Activated naive CD4-positive, alpha-beta T cell treated with anti-CD3 and anti-CD28 coated beads, Interleukin-2, amount 50 U/mL, for 16 hours (primary cell): Measurements from ENCODE around the gene NUMBL.

Experiments
- DNase-seq: peaks from one replicate; pipeline ENCODE4 v3.0.0-alpha.2; 2020

NUMBL gene

DNA sequence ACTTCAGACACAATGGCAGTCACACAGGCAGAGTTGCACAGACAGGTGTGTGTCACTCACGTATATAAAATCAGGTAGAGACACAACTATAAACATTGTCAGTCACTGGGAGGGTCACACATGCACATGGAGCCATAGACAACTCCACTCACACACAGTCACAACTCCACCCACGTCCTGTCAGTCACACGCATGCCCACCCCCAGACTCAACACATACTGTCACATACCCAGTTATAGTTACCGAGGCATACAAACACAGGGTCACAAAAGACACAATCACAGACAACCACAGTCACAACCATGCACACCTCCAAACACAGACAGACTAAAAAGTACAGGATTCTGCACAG is 1.5 kb downstream of the NUMBL start:
- DNase-seq = no peak

DNA sequence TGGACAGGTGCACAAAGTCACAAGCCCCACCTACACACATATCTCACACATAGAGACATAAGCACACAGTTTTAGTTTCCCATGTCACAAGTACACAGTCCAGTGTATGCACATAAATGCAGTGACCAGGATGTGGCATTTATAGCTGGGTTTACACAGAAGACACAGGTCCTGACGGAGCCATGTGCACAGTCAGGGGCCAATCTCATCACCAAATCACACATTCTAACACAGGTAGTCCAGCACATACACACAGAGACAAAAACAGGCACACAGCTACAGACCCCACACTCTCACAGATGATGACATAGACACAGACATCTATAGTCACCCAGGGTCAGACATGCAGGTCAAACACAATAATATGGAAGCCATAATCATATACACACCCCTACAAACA is 2.1 kb downstream of the NUMBL start:
- no peak for DNase-seq

DNA sequence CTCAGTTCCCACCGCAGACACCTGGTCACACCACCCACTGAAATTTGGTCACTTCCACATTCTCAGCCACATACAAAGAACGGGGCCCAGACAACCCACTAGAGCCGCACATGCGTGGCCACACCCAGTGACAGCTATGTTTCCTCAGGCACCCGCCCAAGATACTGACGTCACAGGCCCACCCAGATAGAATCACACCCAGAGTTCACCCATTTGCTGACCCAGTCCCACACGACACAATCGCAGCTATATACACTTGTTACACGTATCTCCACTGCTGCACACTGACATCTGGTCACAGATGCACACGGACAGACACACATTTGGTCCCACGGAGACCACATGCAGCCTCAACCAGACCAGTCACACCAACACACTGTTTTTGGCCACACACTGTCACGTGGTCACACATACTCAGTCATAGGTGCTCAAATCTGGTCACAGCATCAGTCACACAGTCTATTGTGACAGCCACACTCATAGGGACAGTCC is 2.9 kb downstream of the NUMBL start:
- DNase-seq = no peak

DNA sequence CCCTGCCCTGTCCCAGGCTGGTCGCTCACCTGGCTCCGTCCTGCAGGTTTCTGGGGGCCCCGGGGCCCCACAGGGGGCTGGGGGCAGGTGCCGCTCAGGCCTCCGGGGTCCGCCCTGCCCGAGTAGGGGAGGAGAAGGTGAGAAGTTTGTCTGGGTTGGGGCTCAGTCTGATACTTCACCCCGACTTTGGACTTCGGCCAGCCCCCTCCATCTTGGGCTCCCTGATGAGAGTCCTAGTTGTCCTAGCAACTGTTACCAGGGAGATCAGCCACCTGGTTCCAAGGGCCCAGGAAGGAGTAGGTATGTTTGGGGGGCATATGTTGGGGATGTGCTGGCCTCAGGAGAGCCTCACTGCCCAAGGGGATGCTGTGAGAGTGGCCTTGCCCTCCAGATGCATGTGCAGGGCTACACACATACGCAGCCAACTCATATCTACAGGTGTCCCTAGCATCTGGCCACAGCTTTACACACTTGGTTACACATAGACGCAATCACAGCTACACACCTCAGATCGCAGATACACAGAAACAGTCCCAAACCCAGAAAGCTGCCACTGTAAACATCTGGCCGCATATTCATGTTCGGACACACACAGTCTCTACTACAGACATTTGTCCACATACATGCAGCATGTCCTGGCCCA is 3.4 kb downstream of the NUMBL start:
- no peak for DNase-seq

DNA sequence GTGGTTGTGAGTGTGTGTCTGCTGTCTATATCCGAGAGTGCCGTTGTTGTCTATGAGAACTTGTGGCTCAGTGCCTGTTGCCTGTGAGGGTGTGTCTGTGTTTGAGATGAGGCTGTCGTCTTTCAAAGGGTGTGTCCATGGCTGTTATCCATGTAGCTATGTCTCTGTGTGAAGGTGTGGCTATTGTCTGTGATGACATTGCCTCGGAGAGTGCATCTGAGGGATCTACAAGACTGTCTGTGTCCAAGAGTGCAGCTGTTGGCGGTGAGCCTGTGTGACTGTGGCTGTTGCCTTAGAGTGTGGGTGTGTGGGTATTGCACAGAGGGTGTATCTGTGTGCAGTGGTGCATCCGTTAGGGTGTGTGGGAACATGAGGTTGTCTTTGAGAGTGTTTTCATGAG is 4.9 kb downstream of the NUMBL start:
- no peak for DNase-seq

DNA sequence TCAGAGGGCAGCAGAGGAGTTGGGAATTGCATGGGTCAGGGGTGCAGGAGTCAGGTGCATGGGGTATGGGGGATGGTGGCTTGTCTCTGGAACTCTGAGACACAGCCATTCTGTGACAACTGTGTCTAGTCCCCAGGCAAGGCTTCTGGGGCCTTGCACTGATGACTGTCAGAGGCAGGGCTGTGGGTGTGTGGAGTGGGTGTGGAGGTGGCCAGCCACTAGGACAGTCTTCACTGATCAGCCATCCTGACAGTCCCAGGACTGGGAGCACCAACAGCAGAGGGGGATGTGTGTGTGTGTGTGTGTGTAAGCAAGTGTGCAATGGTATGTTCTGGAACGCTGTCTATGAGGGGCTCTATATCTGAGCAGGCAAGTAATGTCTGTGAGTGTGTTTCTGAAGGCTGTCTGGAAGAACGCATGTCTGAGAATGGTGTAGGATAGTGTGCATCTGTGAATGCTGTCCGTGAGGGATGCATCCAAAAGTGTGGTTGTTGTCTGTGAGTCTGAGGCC is 5.4 kb downstream of the NUMBL start:
- DNase-seq = no peak

DNA sequence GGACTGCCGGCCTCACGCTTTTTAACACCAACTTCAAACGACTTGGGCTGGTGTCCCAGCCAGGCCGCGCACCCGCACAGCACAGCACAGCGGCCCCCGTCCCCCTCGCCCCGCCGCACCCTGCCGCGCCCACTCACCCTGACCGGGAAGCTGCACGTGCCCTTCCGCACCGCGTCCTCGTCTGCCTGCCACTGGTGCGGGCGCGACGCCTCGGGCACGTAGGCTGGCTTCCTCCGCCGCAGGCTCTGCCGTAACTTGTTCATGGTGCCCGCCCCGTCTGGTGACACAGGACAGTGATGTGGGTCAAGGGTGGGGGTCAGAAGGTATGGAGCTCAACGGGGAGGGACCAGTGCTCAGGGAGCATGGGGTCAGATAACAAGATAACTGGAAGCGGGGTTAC is 6.2 kb downstream of the NUMBL start:
- DNase-seq = no peak

DNA sequence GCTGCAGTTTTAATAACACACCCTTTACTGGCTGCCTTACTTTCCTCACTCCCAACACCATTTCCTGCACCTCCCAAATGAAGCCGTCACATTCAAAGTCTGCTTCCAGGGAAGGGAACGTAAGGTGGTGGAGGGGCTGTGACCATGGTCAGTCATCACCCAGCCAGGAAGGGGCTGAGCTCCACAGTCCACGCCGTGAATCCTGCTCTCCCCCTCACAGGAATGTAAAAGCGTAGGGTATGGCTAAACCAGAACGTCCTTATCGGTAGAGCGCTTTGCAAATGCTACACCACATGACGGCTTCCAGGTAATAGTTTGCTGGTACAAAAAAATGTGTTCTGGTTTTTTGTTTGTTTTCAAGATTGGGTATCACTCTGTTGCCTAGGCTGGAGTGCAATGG is 7.0 kb downstream of the NUMBL start:
- no peak for DNase-seq

DNA sequence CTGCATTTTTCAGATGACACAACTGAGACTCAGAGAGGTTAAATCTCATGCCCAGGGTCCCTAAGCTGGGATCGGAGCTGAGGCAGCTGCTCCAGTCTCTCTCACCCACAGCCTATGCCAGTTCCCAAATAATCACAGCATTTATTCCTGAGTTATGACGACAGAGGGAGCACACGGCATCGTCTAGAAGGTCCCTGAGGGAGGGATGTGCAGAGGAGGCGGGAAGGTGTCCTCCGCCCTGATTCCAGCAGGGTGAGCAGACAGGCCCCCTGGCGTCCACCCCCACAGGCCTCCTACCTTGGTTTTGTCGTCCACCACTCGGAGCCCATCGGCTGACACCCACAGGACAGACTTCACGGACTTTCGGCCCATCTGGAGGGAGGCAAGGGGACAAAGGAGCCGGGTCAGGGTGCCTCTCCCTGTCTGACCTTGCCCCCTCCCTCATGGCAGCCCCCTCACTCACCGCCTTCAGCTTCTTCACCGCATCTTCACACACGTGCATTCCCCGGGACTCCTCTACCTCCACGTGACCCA is 8.0 kb downstream of the NUMBL start:
- DNase-seq = no peak

DNA sequence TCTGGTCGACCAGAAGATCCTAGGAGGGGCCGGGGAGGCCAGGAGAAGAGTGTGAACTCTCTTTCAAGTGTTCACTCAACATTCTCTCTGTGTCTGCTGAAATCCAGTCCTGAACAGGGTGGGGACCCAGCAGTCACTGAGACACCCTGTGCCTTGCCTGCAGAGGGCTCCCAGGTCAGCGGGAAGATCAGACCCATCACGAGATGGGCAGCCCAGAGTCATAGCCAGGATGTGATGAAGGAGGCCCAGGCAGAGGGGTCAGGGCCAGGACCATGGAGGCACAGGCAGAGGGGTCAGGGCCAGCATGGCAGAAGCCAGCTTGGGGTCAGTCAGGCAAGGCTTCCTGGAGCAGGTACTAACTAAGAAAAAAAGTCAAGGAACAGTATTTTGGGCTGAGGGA is 9.4 kb downstream of the NUMBL start:
- DNase-seq = no peak

DNA sequence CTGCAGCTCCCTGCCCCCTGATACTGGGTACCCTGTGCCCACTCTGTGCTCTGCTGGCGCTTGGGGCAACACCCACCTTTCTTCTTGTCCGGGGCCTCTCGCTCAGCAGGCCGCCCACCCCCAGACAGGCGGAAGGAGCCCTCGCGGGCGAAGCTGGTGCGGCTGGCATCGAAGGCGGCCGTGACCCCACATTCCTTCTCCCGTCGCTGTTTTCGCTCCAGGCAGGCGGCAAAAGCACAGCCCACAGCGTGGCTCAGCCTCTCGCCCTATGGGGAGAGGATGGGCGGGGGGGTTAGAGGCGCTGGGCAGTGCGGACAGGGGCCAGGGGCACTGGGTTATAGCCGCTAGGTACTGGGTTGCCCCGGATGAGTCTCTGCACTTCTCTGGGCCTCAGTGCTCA is 13.3 kb downstream of the NUMBL start:
- DNase-seq = no peak

DNA sequence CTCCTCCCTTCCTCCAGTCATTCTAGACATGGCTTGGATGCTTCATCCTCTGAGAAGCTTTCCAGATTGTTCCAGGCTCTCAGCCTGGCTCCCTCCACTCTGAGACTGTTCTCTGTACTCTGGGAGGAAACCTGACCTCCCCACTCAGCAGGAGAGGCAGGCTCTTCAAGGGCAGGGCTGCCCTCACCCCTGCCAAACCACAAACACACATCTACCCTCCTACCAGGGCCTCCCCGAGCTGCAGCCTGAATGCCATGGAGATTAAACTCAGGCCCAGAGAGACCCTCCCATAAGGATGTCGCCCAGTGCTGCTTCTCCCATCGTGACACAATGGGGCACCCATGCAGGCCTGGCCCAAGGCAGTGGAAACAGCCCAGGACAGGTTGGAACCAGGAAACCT is 16.2 kb downstream of the NUMBL start:
- no peak for DNase-seq

DNA sequence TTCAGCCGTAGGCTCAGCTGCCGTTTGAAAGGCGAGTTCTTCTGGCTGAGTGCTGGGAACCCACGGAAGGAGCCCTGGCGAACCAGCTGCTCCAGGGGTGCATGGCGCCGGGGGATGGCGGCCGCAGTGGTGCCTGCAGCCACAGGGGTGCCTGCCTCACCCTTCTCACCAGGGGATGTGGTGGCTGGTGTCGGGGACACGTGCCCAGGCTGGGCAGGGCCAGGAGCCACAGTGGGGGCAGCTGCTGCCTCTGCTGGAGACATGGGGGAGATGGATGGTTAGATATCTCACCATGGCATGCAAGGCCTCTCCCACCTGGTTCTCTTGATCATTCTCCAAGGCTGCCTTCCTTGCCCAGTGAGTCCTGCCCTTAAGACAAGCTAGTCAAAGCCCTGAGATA is 17.1 kb downstream of the NUMBL start:
- no peak for DNase-seq

DNA sequence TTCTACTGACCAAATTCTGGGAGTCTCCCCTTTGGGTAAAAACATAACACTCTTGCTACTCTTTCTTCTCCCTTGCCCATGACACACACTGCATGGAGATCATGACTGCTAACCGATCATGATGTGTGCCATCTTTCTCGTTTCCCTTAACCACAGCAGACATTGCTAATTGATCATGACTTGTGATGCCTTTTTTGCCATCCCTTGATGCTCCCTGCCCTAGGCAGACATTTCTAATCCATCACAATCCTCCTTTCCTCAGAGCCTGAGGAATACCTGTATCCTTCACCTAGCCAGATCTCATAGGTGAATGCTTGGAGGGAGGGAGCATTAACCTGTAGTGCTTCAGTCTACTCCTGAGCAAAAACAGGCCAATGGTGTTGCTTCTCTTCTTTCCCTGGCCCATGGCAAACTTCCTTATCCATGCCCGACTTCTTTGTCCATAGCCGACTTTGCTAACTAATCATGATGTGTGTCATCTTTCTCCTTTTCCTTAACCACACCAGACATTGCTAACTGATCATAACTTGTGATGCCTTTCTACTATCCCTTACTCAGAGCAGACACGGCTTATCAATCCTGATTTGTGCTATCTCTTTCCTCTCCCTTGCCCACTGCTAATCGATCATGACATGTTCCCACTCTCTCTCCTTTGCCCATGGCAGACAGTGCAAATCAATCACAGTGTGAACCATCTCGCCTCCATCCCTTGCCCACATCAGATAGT is 17.7 kb downstream of the NUMBL start:
- no peak for DNase-seq

DNA sequence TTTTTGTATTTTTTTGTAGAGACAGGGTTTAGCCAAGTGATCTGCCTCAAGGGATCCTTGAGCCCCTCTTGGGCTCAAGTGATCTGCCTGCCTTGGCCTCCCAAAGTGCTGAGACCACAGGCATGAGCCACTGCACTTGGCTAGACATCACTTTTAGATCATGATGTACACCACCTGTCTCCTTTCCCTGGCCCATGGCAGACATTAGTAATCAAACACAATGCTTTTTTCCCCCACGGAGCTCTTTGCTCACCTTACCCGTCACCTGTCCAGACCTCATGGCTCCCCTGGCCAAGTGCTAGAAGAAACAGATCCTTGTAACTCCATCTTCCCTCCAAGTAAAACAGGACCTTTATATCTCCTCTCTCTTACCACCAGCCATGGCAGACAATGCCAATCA is 18.4 kb downstream of the NUMBL start:
- DNase-seq = no peak

DNA sequence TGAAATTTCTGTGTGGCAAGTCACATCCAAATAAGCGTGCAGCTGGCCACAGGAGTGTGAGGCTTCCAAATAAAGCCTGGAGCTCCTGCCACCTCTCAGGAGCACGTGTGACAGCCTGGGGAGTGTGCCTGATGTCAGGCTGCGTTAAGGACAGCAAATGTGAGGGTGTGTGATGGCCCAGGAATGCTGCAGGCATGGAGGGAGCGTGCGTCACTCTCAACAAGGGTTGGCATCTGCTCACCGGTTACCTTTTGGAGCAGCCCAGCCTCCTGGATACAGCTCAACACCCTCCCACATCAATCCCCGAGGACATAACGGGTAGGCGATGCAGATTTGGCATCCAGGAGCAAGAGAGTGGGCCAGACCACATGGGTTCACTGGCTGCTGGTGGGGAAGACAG is 19.0 kb downstream of the NUMBL start:
- DNase-seq = no peak

DNA sequence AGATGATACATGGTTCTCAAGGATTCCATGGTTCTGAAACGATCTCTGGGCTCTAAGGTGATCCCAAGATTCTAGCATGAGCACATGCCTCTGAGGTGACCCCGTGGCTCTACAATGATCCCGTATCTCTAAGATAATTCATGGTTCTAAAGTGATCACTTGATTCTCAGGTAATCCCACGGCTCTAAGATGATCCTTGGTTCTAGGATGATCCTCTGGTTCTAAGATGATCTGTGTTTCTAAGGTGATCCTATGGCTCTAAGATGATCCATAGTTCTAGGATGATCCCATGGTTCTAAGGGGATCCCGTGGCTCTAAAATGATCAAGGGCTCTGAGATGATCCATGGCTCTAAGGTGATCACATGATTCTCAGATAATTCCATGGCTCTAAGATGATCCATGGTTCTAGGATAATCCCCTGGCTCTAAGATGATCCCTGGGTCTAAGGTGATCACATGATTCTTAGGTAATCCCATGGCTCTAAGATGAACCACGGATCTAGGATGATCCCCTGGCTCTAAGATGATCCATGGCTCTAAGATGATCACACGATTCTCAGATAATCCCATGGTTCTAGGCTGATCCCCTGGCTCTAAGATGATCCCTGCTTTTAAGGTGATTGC is 21.3 kb downstream of the NUMBL start:
- no peak for DNase-seq

DNA sequence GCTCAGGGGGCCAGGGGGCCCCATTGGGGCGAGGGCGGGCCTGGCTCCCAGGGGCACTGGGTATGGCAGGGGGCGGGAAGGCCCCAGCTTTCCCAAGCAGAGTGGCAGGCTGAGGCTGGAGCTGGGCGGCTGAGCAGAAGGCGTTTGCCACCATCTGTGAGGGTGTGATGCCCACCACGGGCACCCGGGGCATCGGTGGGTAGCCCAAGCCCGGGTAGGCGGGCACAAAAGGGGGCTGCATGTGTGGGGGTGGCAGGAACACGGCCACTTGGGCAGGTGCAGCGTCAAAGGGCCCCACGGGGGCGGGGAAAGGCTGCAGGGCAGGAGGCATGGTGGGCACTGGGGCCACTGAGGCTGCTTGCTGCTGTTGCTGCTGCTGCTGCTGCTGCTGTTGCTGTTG is 22.8 kb downstream of the NUMBL start:
- no peak for DNase-seq

DNA sequence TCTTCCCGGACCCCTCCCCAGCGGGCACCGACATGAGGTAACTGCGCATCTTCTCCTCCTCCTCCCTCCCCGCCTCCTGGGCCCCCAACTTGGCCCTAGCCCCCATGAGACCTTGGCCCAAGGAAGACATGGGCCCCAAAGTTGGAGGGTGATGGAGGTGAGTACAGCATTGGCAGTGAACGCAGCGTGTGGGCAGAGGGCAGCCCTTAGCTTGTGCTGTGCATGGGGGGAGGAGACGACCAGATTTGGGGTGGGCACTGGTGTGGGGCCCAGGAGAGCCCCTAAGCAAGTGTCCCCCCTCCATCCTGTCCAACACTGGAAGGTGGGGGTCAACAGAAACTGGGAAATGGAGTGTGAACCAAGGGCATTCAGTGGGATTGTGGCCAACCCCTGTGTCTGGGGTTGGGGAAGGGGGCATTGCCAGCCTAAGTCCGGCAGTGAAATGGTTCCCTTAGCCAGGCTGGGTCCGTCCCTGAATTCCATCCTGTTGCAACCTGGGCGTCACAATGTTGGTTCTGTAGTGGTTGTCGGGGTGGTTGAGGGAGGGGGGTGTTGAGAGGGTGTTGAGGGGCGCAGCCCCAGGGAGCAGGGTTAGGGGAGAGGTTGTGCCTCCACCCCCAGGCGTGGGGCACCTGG is 23.5 kb downstream of the NUMBL start:
- no peak for DNase-seq

DNA sequence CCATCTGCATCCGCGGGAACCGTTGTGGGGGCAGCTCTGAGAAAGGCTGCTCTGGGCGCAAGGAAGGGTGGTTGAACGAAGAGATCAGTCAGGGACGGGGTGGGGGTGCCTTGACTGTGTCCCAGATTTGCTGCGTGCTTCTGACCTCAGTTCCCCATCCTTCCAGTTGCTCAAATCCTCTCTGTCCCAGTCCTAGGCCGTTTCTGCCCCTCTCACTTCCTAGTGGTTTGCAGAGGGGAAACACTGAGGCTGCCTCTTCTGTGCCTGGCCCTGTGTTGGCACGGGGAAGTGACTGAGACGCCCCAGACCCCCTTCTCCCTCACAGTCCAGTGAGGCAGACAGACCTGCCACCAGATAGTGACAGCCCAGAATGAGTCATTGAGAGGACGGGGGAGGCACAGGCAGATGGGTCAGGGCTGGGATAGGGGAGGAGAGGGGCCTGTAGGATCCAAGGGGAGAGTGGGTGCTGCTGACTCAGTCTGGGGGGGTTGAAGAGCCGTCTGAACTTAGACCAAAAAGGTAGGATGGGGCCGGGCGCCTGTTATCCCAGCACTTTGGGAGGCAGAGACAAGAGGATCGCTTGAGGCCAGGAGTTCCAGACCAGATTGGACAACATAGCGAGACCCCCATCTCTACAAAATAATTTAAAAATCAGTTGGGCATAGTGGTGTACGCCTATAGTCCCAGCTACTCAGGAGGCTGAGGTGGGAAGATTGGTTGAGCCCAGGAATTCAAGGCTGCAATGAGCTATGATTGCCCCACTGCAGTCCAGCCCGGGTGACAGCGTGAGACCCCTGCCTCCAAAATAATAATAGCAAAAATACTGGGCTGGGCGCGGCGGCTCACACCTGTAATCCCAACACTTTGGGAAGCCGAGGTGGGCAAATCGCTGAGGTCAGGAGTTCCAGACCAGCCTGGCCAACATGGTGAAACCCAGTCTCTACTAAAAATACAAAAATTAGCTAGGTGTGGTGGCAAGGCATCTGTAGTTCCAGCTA is 26.5 kb downstream of the NUMBL start:
- no peak for DNase-seq

DNA sequence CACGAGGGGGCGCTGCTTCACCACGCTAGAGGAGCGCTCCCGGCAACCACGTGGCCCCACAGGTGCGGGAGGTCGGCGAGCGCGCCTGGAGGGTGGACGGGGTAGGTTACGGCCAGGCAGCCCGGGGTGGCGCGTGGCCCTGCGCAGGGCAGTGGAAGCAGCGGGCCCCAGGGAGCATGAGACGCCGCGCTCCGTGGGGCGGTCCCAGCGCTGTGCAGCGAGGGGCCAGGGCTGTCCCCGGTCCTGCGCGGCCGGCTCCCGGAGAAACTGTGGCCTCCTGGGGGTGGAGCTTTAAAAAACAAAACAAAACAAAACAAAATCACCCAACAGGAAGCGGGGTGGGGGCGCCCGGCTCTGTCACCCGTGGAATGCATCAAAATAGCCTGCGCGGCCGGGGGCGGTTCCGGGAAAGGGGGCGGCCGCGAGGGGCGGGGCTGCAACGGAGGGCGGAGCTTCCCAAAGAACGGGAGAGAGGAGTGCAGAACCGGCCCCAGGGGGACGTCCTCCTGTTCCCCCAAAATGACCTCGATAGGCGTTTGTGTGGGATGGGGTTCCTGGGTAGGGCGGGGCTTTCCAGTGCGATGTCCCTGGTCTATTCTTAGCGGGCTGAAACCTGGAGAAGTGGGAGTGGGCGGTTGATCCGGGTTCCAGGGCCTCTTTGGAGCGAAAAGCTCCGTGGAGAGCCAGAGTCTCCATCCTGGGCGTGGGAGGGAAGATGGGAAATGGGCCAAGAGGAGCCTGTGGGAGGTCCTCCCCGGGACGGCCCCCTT is 27.3 kb downstream of the NUMBL start:
- peak; percentile 93 for DNase-seq
